ENCODE results near the gene ERVFRD-1.

Gene ERVFRD-1

GRCh38 chr6:11062715-11063114 is 48.8 kb downstream of the ERVFRD-1 start:
- no peaks in the 10 kb centered on the region for H3K36me3 ChIP-seq (ENCODE audit: insufficient read depth, low read length)
- no peaks in the 10 kb centered on the region for H3K9me2 ChIP-seq (ENCODE audit: low read depth, low read length)
- no peak overlapping the region for H3K4me3 ChIP-seq (ENCODE audit: low read depth, low read length, poor library complexity, severe bottlenecking)
- H3K9me3 ChIP-seq (ENCODE audit: low read length): no peaks in the 10 kb centered on the region
- no peaks in the 10 kb centered on the region for H3K79me2 ChIP-seq (ENCODE audit: insufficient read depth, low read length)
- H3K4me1 ChIP-seq (ENCODE audit: insufficient read depth, low read length, severe bottlenecking): no peaks in the 10 kb centered on the region
- H2AFZ ChIP-seq (ENCODE audit: low read length): no peak overlapping the region
- H3K9ac ChIP-seq (ENCODE audit: low read length): no peak overlapping the region
- no peak overlapping the region for H3K27ac ChIP-seq (ENCODE audit: low read depth, low read length, poor library complexity, severe bottlenecking)
- no peaks in the 10 kb centered on the region for H4K20me1 ChIP-seq (ENCODE audit: insufficient read depth, low read length)
- H3K4me2 ChIP-seq (ENCODE audit: low read length): no peak overlapping the region
- H3K27me3 ChIP-seq (ENCODE audit: insufficient read depth, low read length): no peaks in the 10 kb centered on the region
- no peak for TF ChIP-seq EZH2 (IDR thresholded peaks at IDR 0.05; ENCODE audit: borderline replicate concordance, low read length)
- TF ChIP-seq CTCF (IDR thresholded peaks at IDR 0.05; ENCODE audit: low read length): no peak
- no peaks in the 10 kb centered on the region for H3F3A ChIP-seq (ENCODE audit: insufficient read depth, low read length)

- no peaks in the 10 kb centered on the region for H3F3A ChIP-seq (ENCODE audit: insufficient read depth, low read length)
- no peak overlapping the region for H3K9ac ChIP-seq (ENCODE audit: low read length)
- H3K4me3 ChIP-seq (ENCODE audit: low read depth, low read length, poor library complexity, severe bottlenecking): no peak overlapping the region
- TF ChIP-seq EZH2 (IDR thresholded peaks at IDR 0.05; ENCODE audit: borderline replicate concordance, low read length) (no peak), CTCF (IDR thresholded peaks at IDR 0.05; ENCODE audit: low read length) (no peak)
- H3K4me2 ChIP-seq (ENCODE audit: low read length): no peak overlapping the region
- no peaks in the 10 kb centered on the region for H3K79me2 ChIP-seq (ENCODE audit: insufficient read depth, low read length)
- no peak overlapping the region for H2AFZ ChIP-seq (ENCODE audit: low read length)
- no peaks in the 10 kb centered on the region for H3K9me2 ChIP-seq (ENCODE audit: low read depth, low read length)
- no peaks in the 10 kb centered on the region for H4K20me1 ChIP-seq (ENCODE audit: insufficient read depth, low read length)
- H3K27ac ChIP-seq (ENCODE audit: low read depth, low read length, poor library complexity, severe bottlenecking): no peak overlapping the region
- H3K4me1 ChIP-seq (ENCODE audit: insufficient read depth, low read length, severe bottlenecking): no peaks in the 10 kb centered on the region
- no peaks in the 10 kb centered on the region for H3K9me3 ChIP-seq (ENCODE audit: low read length)
- H3K36me3 ChIP-seq (ENCODE audit: insufficient read depth, low read length): no peaks in the 10 kb centered on the region
- no peaks in the 10 kb centered on the region for H3K27me3 ChIP-seq (ENCODE audit: insufficient read depth, low read length)
Measured at GRCh38 chr6:11062083-11062482, 49.4 kb downstream of the ERVFRD-1 start.

DNA sequence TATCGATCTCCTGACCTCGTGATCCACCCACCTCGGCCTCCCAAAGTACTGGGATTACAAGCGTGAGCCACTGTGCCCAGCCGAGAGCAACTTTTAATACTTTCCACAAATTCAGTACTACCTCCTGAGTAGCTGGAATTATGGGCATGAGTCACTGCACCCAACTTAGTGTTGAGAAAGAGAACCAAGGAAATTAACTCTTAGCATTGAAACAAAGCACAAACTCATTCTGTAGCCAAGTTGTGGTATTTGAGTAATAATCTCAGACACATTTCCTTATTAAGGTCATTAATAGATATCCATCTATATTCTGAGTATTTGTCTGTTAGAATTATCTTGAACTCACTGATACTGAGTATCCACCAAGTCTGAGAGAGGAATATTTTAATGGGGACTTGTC is 53.1 kb downstream of the ERVFRD-1 start:
- Histone ChIP-seq H3K79me2 (ENCODE audit: insufficient read depth, low read length) (no peaks in the 10 kb centered on the region), H3K27ac (ENCODE audit: low read depth, low read length, poor library complexity, severe bottlenecking) (no peak overlapping the region), H2AFZ (ENCODE audit: low read length) (no peak overlapping the region), H4K20me1 (ENCODE audit: insufficient read depth, low read length) (no peaks in the 10 kb centered on the region), H3K4me2 (ENCODE audit: low read length) (no peak overlapping the region), H3K36me3 (ENCODE audit: insufficient read depth, low read length) (no peaks in the 10 kb centered on the region), H3K9ac (ENCODE audit: low read length) (no peak overlapping the region), H3K27me3 (ENCODE audit: insufficient read depth, low read length) (no peaks in the 10 kb centered on the region), H3K4me1 (ENCODE audit: insufficient read depth, low read length, severe bottlenecking) (no peaks in the 10 kb centered on the region), H3K9me3 (ENCODE audit: low read length) (no peaks in the 10 kb centered on the region), H3K9me2 (ENCODE audit: low read depth, low read length) (no peaks in the 10 kb centered on the region), H3K4me3 (ENCODE audit: low read depth, low read length, poor library complexity, severe bottlenecking) (no peak overlapping the region), H3F3A (ENCODE audit: insufficient read depth, low read length) (no peaks in the 10 kb centered on the region)
- TF ChIP-seq CTCF (IDR thresholded peaks at IDR 0.05; ENCODE audit: low read length) (no peak), EZH2 (IDR thresholded peaks at IDR 0.05; ENCODE audit: borderline replicate concordance, low read length) (no peak)

Data from OCI-LY1 (cell line).